ENCODE measurements around the gene OR10G4.

OR10G4 gene, protein sequence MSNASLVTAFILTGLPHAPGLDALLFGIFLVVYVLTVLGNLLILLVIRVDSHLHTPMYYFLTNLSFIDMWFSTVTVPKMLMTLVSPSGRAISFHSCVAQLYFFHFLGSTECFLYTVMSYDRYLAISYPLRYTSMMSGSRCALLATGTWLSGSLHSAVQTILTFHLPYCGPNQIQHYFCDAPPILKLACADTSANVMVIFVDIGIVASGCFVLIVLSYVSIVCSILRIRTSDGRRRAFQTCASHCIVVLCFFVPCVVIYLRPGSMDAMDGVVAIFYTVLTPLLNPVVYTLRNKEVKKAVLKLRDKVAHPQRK

GRCh38 chr11:124012697-124013096 is at the start of gene OR10G4:
Gene OR10G4, plus strand, starts transcription at chr11:124012997. Its CDS starts 2,578 bp downstream, at chr11:124015575.
- no peak for TF ChIP-seq GATA3 (IDR thresholded peaks at IDR 0.05; ENCODE audit: low read depth, low read length)

DNA sequence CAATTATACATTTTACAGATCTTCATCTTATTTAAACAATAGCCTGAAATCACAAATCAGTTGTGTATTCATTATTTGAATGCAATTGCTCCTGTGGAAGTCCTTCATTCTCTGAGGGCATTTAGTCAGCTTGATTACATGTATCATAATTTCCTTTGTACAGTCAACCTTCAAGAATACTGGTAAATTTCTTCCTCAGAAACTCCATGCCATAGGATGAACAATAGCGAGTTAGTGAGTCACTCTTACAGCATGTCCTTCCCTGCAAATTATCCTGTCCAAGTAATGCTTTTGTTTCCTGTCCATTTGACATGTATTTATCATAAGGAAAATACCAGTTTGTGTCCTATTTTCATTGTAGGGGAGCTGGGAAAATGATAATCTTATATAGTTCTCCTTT is 39.0 kb upstream of the OR10G4 start:
- no peak for TF ChIP-seq GATA3 (IDR thresholded peaks at IDR 0.05; ENCODE audit: low read depth, low read length)

- no peak for TF ChIP-seq GATA2 (IDR thresholded peaks at IDR 0.05; ENCODE audit: low read depth, low read length)
- TF ChIP-seq GATA3 (IDR thresholded peaks at IDR 0.05; ENCODE audit: low read depth, low read length) = no peak
Measured at GRCh38 chr11:123976770-123977560, 35.8 kb upstream of the OR10G4 start.

DNA sequence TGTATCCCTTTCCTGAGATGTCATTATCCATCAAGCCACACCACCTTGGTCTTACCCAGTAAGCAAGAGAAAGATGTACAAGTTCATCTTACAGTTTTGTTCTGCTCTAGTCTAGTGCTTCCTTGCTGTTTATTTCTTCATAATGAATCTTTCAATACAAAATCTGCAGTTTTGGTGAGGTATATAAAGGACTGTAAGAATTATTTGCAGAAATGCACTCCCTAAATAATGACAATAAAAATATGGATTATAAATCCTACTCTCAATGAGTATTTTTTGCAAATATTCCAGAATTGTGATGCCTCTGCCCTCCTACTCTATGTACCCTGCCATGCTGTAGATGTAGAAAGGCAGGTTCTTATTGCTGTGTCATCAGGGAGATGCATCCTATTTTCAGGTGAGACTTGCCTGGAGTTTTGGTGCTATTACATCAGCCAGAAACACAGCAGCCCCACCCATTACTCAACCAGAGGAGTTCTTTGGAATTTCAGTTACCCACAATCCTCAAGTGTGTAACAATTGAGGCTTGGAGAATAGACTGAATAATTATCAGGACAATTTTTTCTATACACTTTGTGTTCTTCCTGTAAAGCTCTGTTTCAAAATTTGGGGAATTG is 35.0 kb upstream of the OR10G4 start, which contains the start of gene OR10S1:
TSS of gene OR10S1 (minus strand) at position 51 of the 617 bp plus-strand sequence. CDS start 117 bp downstream, outside the sequence.
- TF ChIP-seq GATA3 (IDR thresholded peaks at IDR 0.05; ENCODE audit: low read depth, low read length) = no peak

DNA sequence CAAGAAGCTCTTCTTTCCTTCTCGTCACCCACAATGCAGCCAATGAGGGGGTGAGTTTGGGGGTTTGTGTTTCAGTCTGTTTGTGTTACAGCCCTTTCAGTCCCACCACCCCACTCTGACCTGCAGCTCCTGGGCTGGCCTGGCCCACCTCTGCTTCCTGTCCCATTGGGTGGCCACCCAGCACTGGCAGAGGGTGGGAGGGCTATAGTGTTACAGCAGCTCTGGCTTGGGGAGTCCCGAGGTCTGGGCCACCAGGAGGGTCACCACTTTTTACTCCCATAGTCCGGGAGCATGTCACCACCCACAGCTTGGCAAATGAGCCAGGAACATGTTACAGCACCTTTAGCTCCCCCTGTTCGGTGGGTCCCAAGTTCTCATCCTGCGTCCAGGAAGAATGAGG is 33.5 kb upstream of the OR10G4 start:
- TF ChIP-seq GATA3 (IDR thresholded peaks at IDR 0.05; ENCODE audit: low read depth, low read length) (no peak), GATA2 (IDR thresholded peaks at IDR 0.05; ENCODE audit: low read depth, low read length) (no peak)

DNA sequence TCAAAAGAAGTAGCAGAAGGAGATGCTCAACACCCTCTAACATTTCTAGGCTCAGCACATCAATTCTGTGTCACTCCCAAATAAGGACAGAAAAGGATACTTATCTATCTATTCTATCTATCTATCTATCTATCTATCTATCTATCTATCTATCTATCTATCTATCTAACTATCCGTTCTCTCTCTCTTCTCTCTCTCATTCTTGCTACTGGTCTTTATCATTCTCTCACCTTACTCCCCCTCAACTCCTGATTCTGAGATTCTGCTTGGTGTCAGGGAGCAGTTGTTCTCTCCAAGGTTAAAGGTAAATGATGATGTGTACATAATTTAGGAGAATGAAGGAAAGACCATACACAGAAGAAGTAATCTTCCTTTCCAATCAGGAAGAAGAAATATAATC is 17.7 kb upstream of the OR10G4 start, which contains the start of gene OR10G6:
TSS of gene OR10G6 (minus strand) at position 43 of the 400 bp plus-strand sequence. CDS start at position 43, 0 bp downstream.
- TF ChIP-seq GATA2 (IDR thresholded peaks at IDR 0.05; ENCODE audit: low read depth, low read length) (no peak), GATA3 (IDR thresholded peaks at IDR 0.05; ENCODE audit: low read depth, low read length) (no peak)

DNA sequence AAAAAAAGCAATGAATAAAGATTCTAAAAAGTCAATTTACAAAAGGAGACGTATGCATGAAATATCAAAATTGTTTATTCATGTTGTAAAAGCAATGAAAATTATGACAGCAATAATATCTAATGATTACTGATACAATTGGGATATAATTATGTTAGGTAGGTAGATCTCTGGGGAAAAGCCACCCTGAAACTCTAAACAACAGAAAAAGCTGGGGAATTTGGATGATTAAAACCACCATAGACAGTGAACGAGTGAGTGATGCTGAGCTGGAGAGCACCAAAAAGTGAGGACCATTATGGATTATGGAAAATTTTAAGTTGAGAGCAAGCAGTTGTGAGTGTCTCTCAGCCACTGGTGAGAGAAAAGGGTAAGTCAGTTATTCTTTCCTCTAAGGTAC is 13.7 kb downstream of the OR10G4 start, which contains the start of gene OR10G8:
TSS of gene OR10G8 (plus strand) at position 301 of the 400 bp plus-strand sequence. CDS start 2,825 bp downstream, outside the sequence.
- TF ChIP-seq GATA2 (IDR thresholded peaks at IDR 0.05; ENCODE audit: low read depth, low read length) = no peak
- no peak for TF ChIP-seq GATA3 (IDR thresholded peaks at IDR 0.05; ENCODE audit: low read depth, low read length)

DNA sequence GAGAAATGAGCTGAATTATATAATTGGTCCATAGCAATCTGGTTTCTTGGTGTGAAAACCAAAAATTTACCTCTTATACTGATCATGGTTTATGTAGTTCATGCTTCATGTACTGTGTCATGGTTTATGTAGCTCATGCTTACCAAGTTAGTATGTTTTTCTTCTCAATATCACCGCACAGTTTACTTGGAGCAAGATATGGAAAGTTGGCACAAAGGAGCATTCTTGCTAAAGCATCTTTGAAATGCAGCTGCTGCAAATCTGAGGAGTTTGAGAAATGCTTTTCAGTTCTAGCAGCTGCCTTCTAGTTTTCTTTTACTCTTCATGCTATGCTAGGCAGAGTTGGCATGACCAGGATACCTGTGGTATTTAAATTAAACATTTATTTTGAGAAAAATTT is 23.9 kb downstream of the OR10G4 start:
- TF ChIP-seq GATA2 (IDR thresholded peaks at IDR 0.05; ENCODE audit: low read depth, low read length) (no peak), GATA3 (IDR thresholded peaks at IDR 0.05; ENCODE audit: low read depth, low read length) (no peak)

GRCh38 chr11:124039557-124039956 is 26.8 kb downstream of the OR10G4 start:
- TF ChIP-seq GATA2 (IDR thresholded peaks at IDR 0.05; ENCODE audit: low read depth, low read length) = no peak
- TF ChIP-seq GATA3 (IDR thresholded peaks at IDR 0.05; ENCODE audit: low read depth, low read length) = no peak

- TF ChIP-seq GATA3 (IDR thresholded peaks at IDR 0.05; ENCODE audit: low read depth, low read length) (no peak), GATA2 (IDR thresholded peaks at IDR 0.05; ENCODE audit: low read depth, low read length) (no peak)
Measured at GRCh38 chr11:124041254-124041653, 28.5 kb downstream of the OR10G4 start, which contains the start of gene OR10G7. Gene OR10G7, minus strand, starts transcription at chr11:124041325. Its CDS starts 2,324 bp downstream, at chr11:124039001.

- no peak for TF ChIP-seq GATA2 (IDR thresholded peaks at IDR 0.05; ENCODE audit: low read depth, low read length)
- TF ChIP-seq GATA3 (IDR thresholded peaks at IDR 0.05; ENCODE audit: low read depth, low read length) = no peak
Measured at GRCh38 chr11:124043420-124043819, 30.6 kb downstream of the OR10G4 start.

DNA sequence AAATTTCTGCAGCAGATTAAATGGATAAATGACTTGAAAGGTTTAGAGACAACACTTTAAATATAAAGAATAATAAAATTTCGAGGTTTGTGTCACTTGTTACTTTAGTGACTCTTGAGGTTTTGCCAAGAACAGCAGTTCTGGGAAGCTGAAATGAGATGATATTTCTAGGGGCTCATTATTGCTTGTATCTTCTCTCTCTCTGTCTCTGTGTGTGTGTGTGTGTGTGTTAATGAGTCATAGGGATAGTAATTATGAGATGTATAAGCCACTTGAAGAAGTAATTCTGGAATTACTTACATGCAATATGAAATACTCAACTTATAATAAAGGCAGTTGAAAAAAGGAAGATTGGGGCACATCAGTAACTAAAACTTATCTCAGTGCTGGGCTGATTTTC is 38.0 kb downstream of the OR10G4 start:
- TF ChIP-seq GATA2 (IDR thresholded peaks at IDR 0.05; ENCODE audit: low read depth, low read length) (no peak), GATA3 (IDR thresholded peaks at IDR 0.05; ENCODE audit: low read depth, low read length) (no peak)

GRCh38 chr11:124052966-124053365 is 40.2 kb downstream of the OR10G4 start:
- no peak for TF ChIP-seq GATA3 (IDR thresholded peaks at IDR 0.05; ENCODE audit: low read depth, low read length)
